ENCODE measurements around the gene ZNF223. TPM values are rescaled to one million over a fixed set of nuclear protein-coding genes. Genes with fewer than 3 reads are reported as not detected.

Gene ZNF223
- total and polyA plus RNA-seq, 5 donors: 3.2 to 5.9 (median 4.2) TPM

GRCh38 chr19:44025217-44025936, 26.5 kb upstream of the ZNF223 start, which contains the start of gene ZNF222:
TSS of gene ZNF222 (plus strand) at chr19:44025379. CDS start at chr19:44025437, 58 bp downstream.
- DNase-seq (peak; percentile 87 to 93 (median 87)), ATAC-seq (peak; percentile 99 to 100)
- peaks cover 1% of the 10 kb centered on the region for H3K4me1 ChIP-seq (ENCODE audit: control insufficient read depth, insufficient read depth, low read length)
- H3K4me3 ChIP-seq (ENCODE audit: low read length): peak within 1 kb of the TSS; percentile 71
- peak within 1 kb of the TSS; percentile 43 for H3K27ac ChIP-seq (ENCODE audit: low read length)
- no peaks in the 10 kb centered on the region for H3K27me3 ChIP-seq (ENCODE audit: control insufficient read depth, insufficient read depth)
- 2% methylated on average over 37 of the region's 37 CpGs for WGBS
- H3K9me3 ChIP-seq (ENCODE audit: control insufficient read depth, low read length): peaks cover 6% of the 10 kb centered on the region
- intact Hi-C loops (cut with DNase I): no loop called here

GRCh38 chr19:44026622-44027021, 25.2 kb upstream of the ZNF223 start:
- no peak for ATAC-seq
- no peak for DNase-seq
- no peak overlapping the region for H3K27ac ChIP-seq (ENCODE audit: low read length)

GRCh38 chr19:44032001-44032610, 19.7 kb upstream of the ZNF223 start:
- 85% methylated on average over 1 of the region's 1 CpG for WGBS
- DNase-seq (no peak), ATAC-seq (no peak)
- Histone ChIP-seq H3K9me3 (ENCODE audit: control insufficient read depth, low read length) (peaks cover 27% of the 10 kb centered on the region), H3K27ac (ENCODE audit: low read length) (no peak overlapping the region), H3K27me3 (ENCODE audit: control insufficient read depth, insufficient read depth) (no peaks in the 10 kb centered on the region), H3K4me3 (ENCODE audit: low read length) (no peak overlapping the region), H3K4me1 (ENCODE audit: control insufficient read depth, insufficient read depth, low read length) (no peaks in the 10 kb centered on the region)
- intact Hi-C loops (cut with DNase I): no loop called here

More at GRCh38 chr19:44026622-44027021, 25.2 kb upstream of the ZNF223 start:
- H3K4me3 ChIP-seq (ENCODE audit: low read length): no peak overlapping the region
- peaks cover 13% of the 10 kb centered on the region for H3K9me3 ChIP-seq (ENCODE audit: control insufficient read depth, low read length)
- peaks cover 1% of the 10 kb centered on the region for H3K4me1 ChIP-seq (ENCODE audit: control insufficient read depth, insufficient read depth, low read length)
- WGBS: 97% methylated on average over 6 of the region's 6 CpGs
- H3K27me3 ChIP-seq (ENCODE audit: control insufficient read depth, insufficient read depth): no peaks in the 10 kb centered on the region
- intact Hi-C loops (cut with DNase I): no loop called here

- ATAC-seq (no peak), DNase-seq (no peak)
- H3K9me3 ChIP-seq (ENCODE audit: control insufficient read depth, low read length): no peaks in the 10 kb centered on the region
- no peak overlapping the region for H3K27ac ChIP-seq (ENCODE audit: low read length)
- H3K4me3 ChIP-seq (ENCODE audit: low read length): no peak overlapping the region
- intact Hi-C loops (cut with DNase I): no loop called here
- no peaks in the 10 kb centered on the region for H3K27me3 ChIP-seq (ENCODE audit: control insufficient read depth, insufficient read depth)
- no peaks in the 10 kb centered on the region for H3K4me1 ChIP-seq (ENCODE audit: control insufficient read depth, insufficient read depth, low read length)
- 75% methylated on average over 2 of the region's 2 CpGs for WGBS
These were observed 9.7 kb upstream of the ZNF223 start for GRCh38 chr19:44042147-44042546.

- H3K9me3 ChIP-seq (ENCODE audit: control insufficient read depth, low read length): no peaks in the 10 kb centered on the region
- ATAC-seq (peak; percentile 20 to 31), DNase-seq (no peak)
- peak overlapping the region; percentile 99 for H3K4me3 ChIP-seq (ENCODE audit: low read length)
- peak overlapping the region; percentile 76 for H3K27ac ChIP-seq (ENCODE audit: low read length)
- peaks cover 7% of the 10 kb centered on the region for H3K4me1 ChIP-seq (ENCODE audit: control insufficient read depth, insufficient read depth, low read length)
- intact Hi-C loops (cut with DNase I): no loop called here
- H3K27me3 ChIP-seq (ENCODE audit: control insufficient read depth, insufficient read depth): no peaks in the 10 kb centered on the region
- WGBS: 10% methylated on average over 21 of the region's 21 CpGs
These were observed 841 bp upstream of the ZNF223 start for GRCh38 chr19:44050740-44051649.

GRCh38 chr19:44055870-44056269, 4.0 kb downstream of the ZNF223 start:
- Histone ChIP-seq H3K27me3 (ENCODE audit: control insufficient read depth, insufficient read depth) (no peaks in the 10 kb centered on the region), H3K4me3 (ENCODE audit: low read length) (no peak overlapping the region), H3K4me1 (ENCODE audit: control insufficient read depth, insufficient read depth, low read length) (peaks cover 7% of the 10 kb centered on the region), H3K27ac (ENCODE audit: low read length) (no peak overlapping the region), H3K9me3 (ENCODE audit: control insufficient read depth, low read length) (no peaks in the 10 kb centered on the region)
- intact Hi-C loops (cut with DNase I): no loop called here
- no peak for DNase-seq
- ATAC-seq: no peak
- WGBS: 92% methylated on average over 5 of the region's 5 CpGs

- Histone ChIP-seq H3K27me3 (ENCODE audit: control insufficient read depth, insufficient read depth) (no peaks in the 10 kb centered on the region), H3K27ac (ENCODE audit: low read length) (no peak overlapping the region), H3K4me1 (ENCODE audit: control insufficient read depth, insufficient read depth, low read length) (no peaks in the 10 kb centered on the region), H3K4me3 (ENCODE audit: low read length) (no peak overlapping the region), H3K9me3 (ENCODE audit: control insufficient read depth, low read length) (peaks cover 3% of the 10 kb centered on the region)
- no peak for ATAC-seq
- 97% methylated on average over 2 of the region's 2 CpGs for WGBS
- DNase-seq: no peak
- intact Hi-C loops (cut with DNase I): no loop called here
These were observed 7.4 kb downstream of the ZNF223 start for GRCh38 chr19:44059229-44059628.

GRCh38 chr19:44061038-44061437, 9.2 kb downstream of the ZNF223 start:
- intact Hi-C loops (cut with DNase I): no loop called here
- no peaks in the 10 kb centered on the region for H3K4me1 ChIP-seq (ENCODE audit: control insufficient read depth, insufficient read depth, low read length)
- H3K9me3 ChIP-seq (ENCODE audit: control insufficient read depth, low read length): peaks cover 7% of the 10 kb centered on the region
- no peak overlapping the region for H3K27ac ChIP-seq (ENCODE audit: low read length)
- H3K27me3 ChIP-seq (ENCODE audit: control insufficient read depth, insufficient read depth): no peaks in the 10 kb centered on the region
- 92% methylated on average over 1 of the region's 1 CpG for WGBS
- no peak for DNase-seq
- H3K4me3 ChIP-seq (ENCODE audit: low read length): no peak overlapping the region
- ATAC-seq: no peak

- Histone ChIP-seq H3K9me3 (ENCODE audit: control insufficient read depth, low read length) (peaks cover 14% of the 10 kb centered on the region), H3K27ac (ENCODE audit: low read length) (no peak overlapping the region), H3K27me3 (ENCODE audit: control insufficient read depth, insufficient read depth) (no peaks in the 10 kb centered on the region), H3K4me3 (ENCODE audit: low read length) (no peak overlapping the region), H3K4me1 (ENCODE audit: control insufficient read depth, insufficient read depth, low read length) (no peaks in the 10 kb centered on the region)
- ATAC-seq: no peak
- WGBS: 78% methylated on average over 3 of the region's 3 CpGs
- intact Hi-C loops (cut with DNase I): no loop called here
- no peak for DNase-seq
These were observed 14.5 kb downstream of the ZNF223 start for GRCh38 chr19:44066305-44066704.

GRCh38 chr19:44069415-44069814, 17.6 kb downstream of the ZNF223 start:
- Histone ChIP-seq H3K27me3 (ENCODE audit: control insufficient read depth, insufficient read depth) (no peaks in the 10 kb centered on the region), H3K4me1 (ENCODE audit: control insufficient read depth, insufficient read depth, low read length) (no peaks in the 10 kb centered on the region), H3K9me3 (ENCODE audit: control insufficient read depth, low read length) (peaks cover 12% of the 10 kb centered on the region), H3K4me3 (ENCODE audit: low read length) (no peak overlapping the region), H3K27ac (ENCODE audit: low read length) (no peak overlapping the region)
- WGBS: 98% methylated on average over 1 of the region's 1 CpG
- ATAC-seq (no peak), DNase-seq (no peak)
- intact Hi-C loops (cut with DNase I): no loop called here
